Glutamatergic neuron (in vitro differentiated cells): ENCODE measurements around the gene ZNF738. TPM values are rescaled to one million over a fixed set of nuclear protein-coding genes. Genes with fewer than 3 reads are reported as not detected.

Experiments used
- DNase-seq: peaks from one replicate; pipeline ENCODE4 v3.0.0; 2022
- H3K27ac Mint-ChIP-seq: one replicate; pipeline ENCODE4 v1.8.0; 2020; ENCODE audit warnings: mild to moderate bottlenecking, mixed read lengths, inconsistent platforms; ENCODE audit not compliant: unreplicated experiment
- H3K27me3 Mint-ChIP-seq: one replicate; pipeline ENCODE4 v1.8.0; 2020; ENCODE audit warnings: mild to moderate bottlenecking, moderate library complexity, mixed read lengths, inconsistent platforms; ENCODE audit not compliant: unreplicated experiment
- H3K36me3 Mint-ChIP-seq: one replicate; pipeline ENCODE4 v1.8.0; 2020; ENCODE audit warnings: mild to moderate bottlenecking, mixed read lengths, inconsistent platforms; ENCODE audit not compliant: unreplicated experiment
- H3K4me1 Mint-ChIP-seq: one replicate; pipeline ENCODE4 v1.8.0; 2020; ENCODE audit warnings: mild to moderate bottlenecking, low read depth, mixed read lengths, inconsistent platforms; ENCODE audit not compliant: unreplicated experiment
- H3K4me3 Mint-ChIP-seq: one replicate; pipeline ENCODE4 v1.8.0; 2020; ENCODE audit warnings: mild to moderate bottlenecking, mixed read lengths, inconsistent platforms; ENCODE audit not compliant: unreplicated experiment
- H3K9me3 Mint-ChIP-seq: one replicate; pipeline ENCODE4 v1.8.0; 2020; ENCODE audit warnings: mild to moderate bottlenecking, moderate library complexity, mixed read lengths, inconsistent platforms; ENCODE audit not compliant: unreplicated experiment
- CTCF ChIP-seq: fragments of 200-600 bp; sonication (generic); IDR thresholded peaks from one replicate; pipeline ENCODE4 v1.5.0; 2021; ENCODE audit not compliant: partially characterized antibody, unreplicated experiment
- total RNA-seq: library from RNA; stranded (reverse); fragmentation: NEBNext Ultra II Directional; extraction: Animal tissue kit (Norgen Biotek cat#: 25700); gene quantifications from one replicate; pipeline ENCODE4 v1.2.1, GENCODE V29; 2021; ENCODE audit not compliant: unreplicated experiment

The ZNF738 gene
- total RNA-seq, 1 donor from 2014 or later: 80.3 TPM

- TF ChIP-seq CTCF: no peak
- Mint-ChIP-seq H3K27ac (no peak overlapping the region), H3K27me3 (peaks cover 3% of the 10 kb centered on the region)
These were observed 25.3 kb downstream of the ZNF738 start for GRCh38 chr19:21383980-21384582.

GRCh38 chr19:21396121-21396520 lies 37.3 kb downstream of the ZNF738 start:
- Mint-ChIP-seq H3K4me1 (peaks cover 3% of the 10 kb centered on the region), H3K9me3 (peaks cover 3% of the 10 kb centered on the region), H3K4me3 (no peak overlapping the region), H3K36me3 (peaks cover 22% of the 10 kb centered on the region), H3K27ac (no peak overlapping the region), H3K27me3 (no peaks in the 10 kb centered on the region)
- DNase-seq: no peak
- no peak for TF ChIP-seq CTCF

More at GRCh38 chr19:21383980-21384582, 25.3 kb downstream of the ZNF738 start:
- Mint-ChIP-seq H3K9me3 (peaks cover 42% of the 10 kb centered on the region), H3K36me3 (peaks cover 66% of the 10 kb centered on the region), H3K4me1 (no peaks in the 10 kb centered on the region), H3K4me3 (no peak overlapping the region)
- DNase-seq: no peak

GRCh38 chr19:21396893-21397572 lies 38.2 kb downstream of the ZNF738 start, which contains the start of gene ZNF493:
TSS of gene ZNF493 (plus strand) at chr19:21397133. CDS start at chr19:21397238, 105 bp downstream.
- TF ChIP-seq CTCF: no peak
- peak within 1 kb of the TSS; percentile 99 for H3K27ac Mint-ChIP-seq
- no peaks in the 10 kb centered on the region for H3K27me3 Mint-ChIP-seq
- H3K9me3 Mint-ChIP-seq: peaks cover 3% of the 10 kb centered on the region
- peaks cover 3% of the 10 kb centered on the region for H3K4me1 Mint-ChIP-seq
- DNase-seq: peak; percentile 92
- H3K4me3 Mint-ChIP-seq: peak within 1 kb of the TSS; percentile 96
- H3K36me3 Mint-ChIP-seq: peaks cover 22% of the 10 kb centered on the region

- H3K4me3 Mint-ChIP-seq: peak overlapping the region; percentile 96
- no peak overlapping the region for H3K27ac Mint-ChIP-seq
- peaks cover 16% of the 10 kb centered on the region for H3K36me3 Mint-ChIP-seq
- no peak for DNase-seq
- peaks cover 3% of the 10 kb centered on the region for H3K4me1 Mint-ChIP-seq
- H3K9me3 Mint-ChIP-seq: peaks cover 3% of the 10 kb centered on the region
- no peaks in the 10 kb centered on the region for H3K27me3 Mint-ChIP-seq
- TF ChIP-seq CTCF: no peak
These were observed 40.1 kb downstream of the ZNF738 start for GRCh38 chr19:21398851-21399250.
